GM23248 (cell line): Measurements from ENCODE around the gene CRLF2. TPM values are rescaled to one million over a fixed set of nuclear protein-coding genes. Genes with fewer than 3 reads are reported as not detected.

Experiments
- DNase-seq: peaks from one replicate; pipeline ENCODE4 v3.0.0-alpha.2; 2015
- H2AFZ ChIP-seq: fragments of 200-600 bp; sonication (generic); 2 replicates; pipeline ENCODE4 v1.6.1; 2016; ENCODE audit warnings: antibody characterized with exemption
- H3F3A ChIP-seq: fragments of 200-600 bp; sonication (generic); 2 replicates; pipeline ENCODE4 v1.6.1; 2016; ENCODE audit warnings: mild to moderate bottlenecking, antibody characterized with exemption, mixed run types; ENCODE audit not compliant: insufficient read depth
- H3K27ac ChIP-seq: fragments of 200-600 bp; sonication (generic); 2 replicates; pipeline ENCODE4 v1.5.1; 2016; ENCODE audit warnings: mild to moderate bottlenecking
- H3K27me3 ChIP-seq: fragments of 200-600 bp; sonication (generic); replicated peaks from 2 replicates; pipeline ENCODE4 v1.6.1; 2016; ENCODE audit warnings: mild to moderate bottlenecking; ENCODE audit not compliant: insufficient read depth
- H3K36me3 ChIP-seq: fragments of 200-600 bp; sonication (generic); 2 replicates; pipeline ENCODE4 v1.6.1; 2016; ENCODE audit warnings: low read depth, mild to moderate bottlenecking
- H3K4me1 ChIP-seq: fragments of 200-600 bp; sonication (generic); 2 replicates; pipeline ENCODE4 v1.6.1; 2016; ENCODE audit warnings: mild to moderate bottlenecking; ENCODE audit not compliant: insufficient read depth
- H3K4me2 ChIP-seq: fragments of 200-600 bp; sonication (generic); one replicate; pipeline ENCODE4 v1.6.1; 2016; ENCODE audit warnings: mild to moderate bottlenecking; ENCODE audit not compliant: unreplicated experiment
- H3K4me3 ChIP-seq: fragments of 200-600 bp; sonication (generic); 2 replicates; pipeline ENCODE4 v1.5.1; 2016; ENCODE audit warnings: mild to moderate bottlenecking
- H3K79me2 ChIP-seq: fragments of 200-600 bp; sonication (generic); 2 replicates; pipeline ENCODE4 v1.6.1; 2016; ENCODE audit warnings: mild to moderate bottlenecking; ENCODE audit not compliant: insufficient read depth
- H3K9ac ChIP-seq: fragments of 200-600 bp; sonication (generic); 2 replicates; pipeline ENCODE4 v1.6.1; 2016; ENCODE audit warnings: mild to moderate bottlenecking
- H3K9me2 ChIP-seq: fragments of 200-600 bp; sonication (generic); 2 replicates; pipeline ENCODE4 v1.6.1; 2016; ENCODE audit warnings: mixed run types, mild to moderate bottlenecking, moderate library complexity; ENCODE audit not compliant: insufficient read depth
- H3K9me3 ChIP-seq: fragments of 200-600 bp; sonication (generic); one replicate; pipeline ENCODE4 v1.6.1; 2017; ENCODE audit warnings: low read depth
- H4K20me1 ChIP-seq: fragments of 200-600 bp; sonication (generic); 2 replicates; pipeline ENCODE4 v1.6.0; 2016; ENCODE audit not compliant: insufficient read depth
- EZH2 ChIP-seq: fragments of 200-600 bp; sonication (generic); IDR thresholded peaks from 2 replicates; pipeline ENCODE4 v1.6.1; 2018; ENCODE audit warnings: antibody characterized with exemption, mild to moderate bottlenecking; ENCODE audit not compliant: insufficient read depth, poor library complexity, severe bottlenecking
- EZH2phosphoT487 ChIP-seq: fragments of 200-600 bp; sonication (generic); IDR thresholded peaks from 2 replicates; pipeline ENCODE4 v1.6.1; 2018; ENCODE audit warnings: antibody characterized with exemption, moderate library complexity, mild to moderate bottlenecking, low read depth; ENCODE audit not compliant: insufficient read depth
- WGBS, 2 experiments: methylation state at CpG; one replicate each; pipeline ENCODE4 v1.1.6; 2015 to 2017; ENCODE audit warnings: low lambda C conversion rate in 2 of 2, low coverage in 1 of 2; ENCODE audit errors: missing lambda C conversion rate in 2 of 2; 5-methylcytosine and 5-hydroxymethylcytosine counted together
- in situ Hi-C: fragments of 300-500 bp; cut with MboI; formaldehyde crosslinking; loops from 2 replicates; pipeline ENCODE4 v1.15.0; 2020
- polyA plus RNA-seq: library from polyadenylated mRNA; unstranded; fragments of >200 nt; fragmentation: Nextera tagmentation; extraction: Ambion mirVana; gene quantifications from 2 replicates; pipeline ENCODE4 v1.2.1, GENCODE V29; 2016
- total RNA-seq: library from RNA; depleted of rRNA; stranded (reverse); fragments of >200 nt; shearing (Covaris generic); gene quantifications from 2 replicates; pipeline ENCODE4 v1.2.3, GENCODE V29; 2014

The CRLF2 gene
- total and polyA plus RNA-seq, 2 experiments from 2014 or later: not detected

DNA sequence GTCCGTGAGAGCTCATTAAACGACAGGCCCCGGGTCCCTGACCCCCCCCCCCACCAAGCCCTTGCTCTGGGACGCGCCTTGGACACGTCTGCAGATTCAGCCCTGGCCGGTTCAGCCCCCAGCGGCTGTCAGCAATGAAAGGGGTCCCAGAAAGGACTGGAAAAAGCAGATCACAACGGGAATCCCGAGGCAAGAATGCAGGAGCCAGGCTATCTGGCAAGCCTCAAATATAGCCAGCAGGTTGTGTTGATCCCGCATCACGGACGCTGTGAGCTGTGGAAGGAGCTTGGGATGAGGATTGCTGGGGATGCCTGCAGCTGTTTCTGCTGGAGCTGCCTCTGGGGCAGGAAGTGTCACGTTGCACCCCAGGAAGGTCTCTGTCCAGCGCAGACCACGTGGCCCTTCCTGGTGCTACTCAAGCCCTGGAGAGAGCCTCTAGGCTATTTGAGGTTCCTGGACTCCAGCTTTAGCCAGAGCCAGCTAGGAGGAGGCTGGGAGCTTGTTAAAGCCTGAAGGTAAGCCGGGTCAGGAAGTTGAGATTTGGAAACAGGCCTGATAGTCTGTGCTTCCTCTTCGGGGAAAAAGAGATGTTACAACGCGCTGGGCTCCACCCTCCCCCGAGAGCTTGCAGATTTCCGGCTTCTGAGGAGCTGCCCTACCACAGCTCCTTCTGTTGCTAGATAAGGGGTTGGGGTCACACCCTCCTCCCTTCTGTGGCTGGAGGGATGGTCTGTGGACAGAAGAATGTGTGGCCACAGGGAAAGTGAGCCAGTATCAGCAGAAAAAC is 36.8 kb upstream of the CRLF2 start:
- Histone ChIP-seq H2AFZ (no peak overlapping the region), H3K4me1 (no peaks in the 10 kb centered on the region), H3F3A (no peaks in the 10 kb centered on the region), H4K20me1 (no peaks in the 10 kb centered on the region), H3K9me3 (no peaks in the 10 kb centered on the region), H3K4me2 (no peak overlapping the region), H3K36me3 (no peaks in the 10 kb centered on the region), H3K27me3 (no peaks in the 10 kb centered on the region), H3K9ac (no peak overlapping the region), H3K9me2 (no peaks in the 10 kb centered on the region), H3K79me2 (no peaks in the 10 kb centered on the region), H3K4me3 (no peak overlapping the region), H3K27ac (no peak overlapping the region)
- no peak for TF ChIP-seq EZH2
- no peak for TF ChIP-seq EZH2phosphoT487
- 3% methylated on average over 22 of the region's 22 CpGs for WGBS, 2 experiments
- DNase-seq: peak; percentile 36
- in situ Hi-C loops: no loop called here

- Histone ChIP-seq H3K9me2 (no peaks in the 10 kb centered on the region), H4K20me1 (no peaks in the 10 kb centered on the region), H3K27ac (no peak overlapping the region), H3K36me3 (no peaks in the 10 kb centered on the region), H3K27me3 (no peaks in the 10 kb centered on the region), H3K4me2 (no peak overlapping the region), H2AFZ (no peak overlapping the region), H3K9me3 (no peaks in the 10 kb centered on the region), H3K9ac (no peak overlapping the region), H3K4me1 (no peaks in the 10 kb centered on the region), H3F3A (no peaks in the 10 kb centered on the region), H3K79me2 (no peaks in the 10 kb centered on the region), H3K4me3 (no peak overlapping the region)
- DNase-seq: peak; percentile 12
- 2 to 3% methylated on average over 26 to 34 of the region's 34 CpGs for WGBS, 2 experiments
- TF ChIP-seq EZH2phosphoT487 (no peak), EZH2 (no peak)
- in situ Hi-C loops: no loop called here
These were observed 36.0 kb upstream of the CRLF2 start for GRCh38 chrX:1248331-1249061.

DNA sequence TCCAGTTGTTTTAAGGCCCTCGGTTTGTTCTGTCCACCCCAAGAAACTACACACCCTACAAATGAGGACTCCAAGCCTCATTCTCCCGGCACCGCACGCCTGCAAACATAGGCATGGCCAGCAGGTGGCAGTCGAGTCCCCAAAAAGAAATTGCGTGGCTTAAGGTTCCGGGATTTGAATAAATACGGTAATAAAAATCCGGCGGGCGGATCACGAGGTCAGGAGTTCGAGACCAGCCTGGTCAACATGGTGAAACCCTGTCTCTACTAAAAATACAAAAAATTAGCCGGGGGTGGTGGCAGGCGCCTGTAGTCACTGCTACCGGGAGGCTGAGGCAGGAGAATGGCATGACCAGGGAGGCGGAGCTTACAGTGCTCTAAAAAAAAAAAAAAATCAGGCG is 34.4 kb upstream of the CRLF2 start:
- in situ Hi-C loops: no loop called here
- Histone ChIP-seq H3K4me1 (no peaks in the 10 kb centered on the region), H3K79me2 (no peaks in the 10 kb centered on the region), H3K9ac (no peak overlapping the region), H3K4me3 (no peak overlapping the region), H3F3A (no peaks in the 10 kb centered on the region), H3K27ac (no peak overlapping the region), H3K9me2 (no peaks in the 10 kb centered on the region), H3K36me3 (no peaks in the 10 kb centered on the region), H2AFZ (no peak overlapping the region), H3K4me2 (no peak overlapping the region), H3K27me3 (no peaks in the 10 kb centered on the region), H3K9me3 (no peaks in the 10 kb centered on the region), H4K20me1 (no peaks in the 10 kb centered on the region)
- DNase-seq: peak; percentile 61
- WGBS, 2 experiments: 9 to 10% methylated on average over 18 of the region's 18 CpGs
- no peak for TF ChIP-seq EZH2
- TF ChIP-seq EZH2phosphoT487: no peak

GRCh38 chrX:1244164-1245076 is 32.0 kb upstream of the CRLF2 start:
- Histone ChIP-seq H3K9me3 (no peaks in the 10 kb centered on the region), H3K9me2 (no peaks in the 10 kb centered on the region), H3K4me2 (no peak overlapping the region), H3K79me2 (no peaks in the 10 kb centered on the region), H3K4me3 (no peak overlapping the region), H3F3A (no peaks in the 10 kb centered on the region), H2AFZ (no peak overlapping the region), H3K4me1 (no peaks in the 10 kb centered on the region), H3K27ac (no peak overlapping the region), H4K20me1 (no peaks in the 10 kb centered on the region), H3K27me3 (no peaks in the 10 kb centered on the region), H3K9ac (no peak overlapping the region), H3K36me3 (no peaks in the 10 kb centered on the region)
- 12 to 18% methylated on average over 12 to 13 of the region's 13 CpGs for WGBS, 2 experiments
- in situ Hi-C loops: no loop called here
- no peak for DNase-seq
- no peak for TF ChIP-seq EZH2phosphoT487
- no peak for TF ChIP-seq EZH2
